B cell (primary cell): ENCODE measurements around the gene RUVBL1. TPM values are rescaled to one million over a fixed set of nuclear protein-coding genes. Genes with fewer than 3 reads are reported as not detected.

ENCODE experiments used
- ATAC-seq: fragments of 200-7000 bp; cut with Tn5 transposase; one replicate; pipeline ENCODE4 v1.10.0; 2021; ENCODE audit warnings: low read depth, mild to moderate bottlenecking, moderate number of reproducible peaks, moderate library complexity
- CTCF ChIA-PET: fragments of 350-600 bp; sonication (Branson Sonifier 250); formaldehyde crosslinking; loops from one replicate; lab custom pipeline; 2021; ENCODE audit warnings: antibody characterized with exemption, inconsistent platforms; lab: Charles Lee
- POLR2A ChIA-PET: fragments of 350-600 bp; sonication (Branson Sonifier 250); formaldehyde crosslinking; loops from one replicate; lab custom pipeline; 2021; ENCODE audit warnings: antibody characterized with exemption; lab: Charles Lee
- DNase-seq: peaks from one replicate; pipeline ENCODE4 v3.0.0; 2013
- H2AFZ ChIP-seq: 2 replicates; pipeline ENCODE4 v1.6.1; 2012; ENCODE audit warnings: mild to moderate bottlenecking, low read depth, low read length; ENCODE audit not compliant: insufficient read depth, poor library complexity, severe bottlenecking
- H3K27ac ChIP-seq, 2 donors: 1 replicate in 1 of 2; 2 replicates in 1 of 2; pipeline ENCODE4 v1.5.1; 2012 to 2013; ENCODE audit warnings: low read length in 2 of 2, mild to moderate bottlenecking in 2 of 2, moderate library complexity in 1 of 2
- H3K27me3 ChIP-seq, 4 experiments: fragments of 200-600 bp in 1 of 4; sonication (generic) in 1 of 4; replicated peaks in 1 of 4; 1 replicate in 2 of 4; 2 replicates in 2 of 4; pipeline versions ENCODE4 v1.6.1 to v1.7.0; 2013 to 2016; ENCODE audit warnings: low read length in 3 of 4, mild to moderate bottlenecking in 2 of 4, mixed read lengths in 1 of 4, moderate library complexity in 1 of 4; ENCODE audit not compliant: insufficient read depth in 4 of 4, control insufficient read depth in 3 of 4; ENCODE audit errors: control extremely low read depth in 1 of 4
- H3K36me3 ChIP-seq, 2 experiments: replicated peaks in 1 of 2; 1 replicate in 1 of 2; 2 replicates in 1 of 2; pipeline versions ENCODE4 v1.6.1 to v1.7.1; 2013; ENCODE audit warnings: low read length in 1 of 2; ENCODE audit not compliant: insufficient read depth in 2 of 2, control insufficient read depth in 1 of 2; ENCODE audit errors: control extremely low read depth in 1 of 2, extremely low read depth in 1 of 2
- H3K4me1 ChIP-seq, 2 donors: fragments of 200-600 bp in 1 of 2; sonication (generic) in 1 of 2; 1 replicate in 1 of 2; 2 replicates in 1 of 2; pipeline versions ENCODE4 v1.5.1 to v1.6.1; 2013 to 2017; ENCODE audit warnings: low read length in 2 of 2; ENCODE audit not compliant: control insufficient read depth in 2 of 2, insufficient read depth in 2 of 2
- H3K4me2 ChIP-seq: replicated peaks from 2 replicates; pipeline ENCODE3; 2012; ENCODE audit warnings: mild to moderate bottlenecking, low read depth, low read length; ENCODE audit not compliant: poor library complexity, severe bottlenecking
- H3K4me3 ChIP-seq, 5 experiments: fragments of 200-600 bp in 1 of 5; sonication (generic) in 1 of 5; 1 replicate in 3 of 5; 2 replicates in 2 of 5; pipeline versions ENCODE4 v1.5.1 to v1.7.0; 2011 to 2016; ENCODE audit warnings: low read length in 4 of 5, mild to moderate bottlenecking in 4 of 5, low read depth in 2 of 5, control low read depth in 1 of 5, moderate library complexity in 1 of 5; ENCODE audit not compliant: insufficient read depth in 1 of 5; ENCODE audit errors: control extremely low read depth in 1 of 5, extremely low read depth in 1 of 5
- H3K79me2 ChIP-seq: fragments of 200-600 bp; sonication (generic); one replicate; pipeline ENCODE4 v1.6.0; 2016; ENCODE audit warnings: low read length; ENCODE audit not compliant: control insufficient read depth, insufficient read depth
- H3K9ac ChIP-seq: fragments of 200-600 bp; sonication (generic); 2 replicates; pipeline ENCODE4 v1.6.1; 2017; ENCODE audit warnings: mild to moderate bottlenecking, low read length, moderate library complexity
- H3K9me3 ChIP-seq, 3 donors: one replicate each; pipeline versions ENCODE4 v1.6.1 to v1.7.1; 2013; ENCODE audit warnings: low read length in 2 of 3; ENCODE audit not compliant: control insufficient read depth in 2 of 3, insufficient read depth in 1 of 3; ENCODE audit errors: control extremely low read depth in 1 of 3
- H4K20me1 ChIP-seq: 2 replicates; pipeline ENCODE4 v1.6.0; 2012; ENCODE audit warnings: mild to moderate bottlenecking, low read length; ENCODE audit not compliant: insufficient read depth, control insufficient read depth, poor library complexity, severe bottlenecking
- H3K27ac Mint-ChIP-seq: one replicate; pipeline ENCODE4 v1.8.0; 2021; ENCODE audit warnings: mixed read lengths
- H3K27me3 Mint-ChIP-seq: one replicate; pipeline ENCODE4 v1.8.0; 2021; ENCODE audit warnings: mixed read lengths
- H3K4me1 Mint-ChIP-seq: one replicate; pipeline ENCODE4 v1.8.0; 2021; ENCODE audit warnings: mixed read lengths
- H3K4me3 Mint-ChIP-seq: one replicate; pipeline ENCODE4 v1.8.0; 2021; ENCODE audit warnings: mixed read lengths
- H3K9me3 Mint-ChIP-seq: one replicate; pipeline ENCODE4 v1.8.0; 2022; ENCODE audit warnings: mixed read lengths; ENCODE audit not compliant: insufficient read depth
- EZH2 ChIP-seq: IDR thresholded peaks from 2 replicates; pipeline ENCODE4 v1.6.1; 2012; ENCODE audit warnings: borderline replicate concordance, low read depth, mild to moderate bottlenecking, moderate library complexity, low read length; ENCODE audit not compliant: insufficient read depth, poor library complexity, severe bottlenecking
- WGBS: methylation state at CpG from one replicate; pipeline ENCODE4 v1.1.5; 2013; ENCODE audit warnings: missing lambda C conversion rate; ENCODE audit not compliant: insufficient coverage; 5-methylcytosine and 5-hydroxymethylcytosine counted together
- intact Hi-C: fragments of 100-400 bp; cut with micrococcal nuclease; formaldehyde crosslinking; loops from one replicate; pipeline ENCODE4 v1.10.0; 2022
- polyA plus RNA-seq: library from polyadenylated mRNA; depleted of rRNA; stranded (reverse); fragments of >200 nt; gene quantifications from 2 replicates; pipeline ENCODE4 v1.2.3, GENCODE V29; 2012
- total RNA-seq, 2 donors: library from RNA; stranded (reverse); fragments of 120-200 nt in 1 of 2; gene quantifications; 1 replicate in 1 of 2; 2 replicates in 1 of 2; pipeline versions ENCODE4 v1.2.3 to v1.2.4, GENCODE V29; 2013 to 2022
- TF ChIP-seq, protein P1 (sequence below): fragments of 200-600 bp; IDR thresholded peaks from one replicate; pipeline ENCODE4 v1.8.0; 2022; ENCODE audit warnings: antibody characterized with exemption, mild to moderate bottlenecking

Gene RUVBL1
- total and polyA plus RNA-seq, 2 donors (not counting 1 experiment from before 2014, with no cell fraction given): 20.4 to 20.5 TPM

DNA sequence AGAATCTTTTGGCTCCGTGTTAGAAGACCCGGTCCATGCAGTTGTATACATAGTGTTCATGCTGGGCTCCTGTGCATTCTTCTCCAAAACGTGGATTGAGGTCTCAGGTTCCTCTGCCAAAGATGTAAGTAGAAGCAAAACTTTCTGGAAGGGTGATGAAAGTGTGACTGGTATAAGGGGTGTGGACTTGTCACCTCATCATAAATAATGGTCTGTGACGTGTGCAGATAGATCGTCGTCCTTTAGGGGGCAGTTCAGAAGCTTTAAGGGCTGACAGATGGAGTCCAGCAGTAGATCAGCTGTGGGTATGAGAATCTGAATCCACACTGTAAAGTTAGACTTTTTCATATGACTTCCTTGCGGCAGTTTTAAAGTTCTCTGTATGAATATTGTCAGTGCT, 56.1 kb downstream of the RUVBL1 start:
- Histone ChIP-seq H3K9me3 (no peaks in the 10 kb centered on the region), H3K4me3 (no peak overlapping the region), H3K27ac (no peak overlapping the region), H3K4me2 (no peak overlapping the region), H3K4me1 (no peaks in the 10 kb centered on the region), H3K79me2 (no peaks in the 10 kb centered on the region), H2AFZ (no peak overlapping the region), H4K20me1 (peaks cover 24% of the 10 kb centered on the region), H3K36me3 (peaks cover 4 to 89% of the 10 kb centered on the region in 2 experiments), H3K27me3 (no peaks in the 10 kb centered on the region), H3K9ac (no peak overlapping the region)
- ChIA-PET CTCF (interaction anchor here (1.0 to 2.8 kb wide), 3 partner anchors 11 to 438 kb away, joined by 3 to 14 read pairs (median 6); no protein-coding TSS in a partner anchor), POLR2A (no interaction called here)
- DNase-seq (no peak), ATAC-seq (no peak)
- intact Hi-C loops: no loop called here
- H3K27me3 Mint-ChIP-seq: no peaks in the 10 kb centered on the region
- 90% methylated on average over 6 of the region's 7 CpGs for whole genome bisulfite sequencing
- TF ChIP-seq, protein P1, sequence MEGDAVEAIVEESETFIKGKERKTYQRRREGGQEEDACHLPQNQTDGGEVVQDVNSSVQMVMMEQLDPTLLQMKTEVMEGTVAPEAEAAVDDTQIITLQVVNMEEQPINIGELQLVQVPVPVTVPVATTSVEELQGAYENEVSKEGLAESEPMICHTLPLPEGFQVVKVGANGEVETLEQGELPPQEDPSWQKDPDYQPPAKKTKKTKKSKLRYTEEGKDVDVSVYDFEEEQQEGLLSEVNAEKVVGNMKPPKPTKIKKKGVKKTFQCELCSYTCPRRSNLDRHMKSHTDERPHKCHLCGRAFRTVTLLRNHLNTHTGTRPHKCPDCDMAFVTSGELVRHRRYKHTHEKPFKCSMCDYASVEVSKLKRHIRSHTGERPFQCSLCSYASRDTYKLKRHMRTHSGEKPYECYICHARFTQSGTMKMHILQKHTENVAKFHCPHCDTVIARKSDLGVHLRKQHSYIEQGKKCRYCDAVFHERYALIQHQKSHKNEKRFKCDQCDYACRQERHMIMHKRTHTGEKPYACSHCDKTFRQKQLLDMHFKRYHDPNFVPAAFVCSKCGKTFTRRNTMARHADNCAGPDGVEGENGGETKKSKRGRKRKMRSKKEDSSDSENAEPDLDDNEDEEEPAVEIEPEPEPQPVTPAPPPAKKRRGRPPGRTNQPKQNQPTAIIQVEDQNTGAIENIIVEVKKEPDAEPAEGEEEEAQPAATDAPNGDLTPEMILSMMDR: no peak
- TF ChIP-seq EZH2: no peak
- no peak overlapping the region for H3K27ac Mint-ChIP-seq
- no peaks in the 10 kb centered on the region for H3K9me3 Mint-ChIP-seq
- no peak overlapping the region for H3K4me3 Mint-ChIP-seq
- no peaks in the 10 kb centered on the region for H3K4me1 Mint-ChIP-seq

DNA sequence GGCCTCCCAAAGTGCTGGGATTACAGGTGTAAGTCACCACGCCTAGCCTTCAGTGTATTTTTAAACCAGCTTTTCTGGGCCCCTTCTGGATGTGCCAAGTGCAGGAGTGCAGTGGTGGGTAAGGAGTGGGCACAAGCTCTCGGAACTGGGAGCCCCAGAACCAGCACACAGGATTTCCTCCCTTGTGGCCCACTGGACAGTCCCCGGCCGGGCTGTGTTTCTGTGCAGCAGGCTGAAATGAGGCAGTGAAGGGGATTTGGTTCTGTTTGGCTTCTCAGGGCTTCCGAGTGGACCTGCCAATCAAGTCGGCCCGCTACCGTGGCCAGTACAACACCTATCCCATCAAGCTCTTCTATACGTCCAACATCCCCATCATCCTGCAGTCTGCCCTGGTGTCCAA, 56.9 kb downstream of the RUVBL1 start:
- no peaks in the 10 kb centered on the region for H3K9me3 ChIP-seq
- POLR2A ChIA-PET: interaction anchor here (0.5 kb wide), 1 partner anchor 478 kb away, joined by 4 read pairs; no protein-coding TSS in a partner anchor
- H3K9me3 Mint-ChIP-seq: no peaks in the 10 kb centered on the region
- TF ChIP-seq EZH2: no peak
- TF ChIP-seq, protein P1: no peak
- no peak overlapping the region for H3K9ac ChIP-seq
- no peak overlapping the region for H2AFZ ChIP-seq
- WGBS: 92% methylated on average over 9 of the region's 9 CpGs
- no peak for DNase-seq
- no peak overlapping the region for H3K27ac ChIP-seq
- ATAC-seq: no peak
- peaks cover 4 to 93% of the 10 kb centered on the region in 2 experiments for H3K36me3 ChIP-seq
- H3K4me1 Mint-ChIP-seq: no peaks in the 10 kb centered on the region
- no peaks in the 10 kb centered on the region for H3K4me1 ChIP-seq
- intact Hi-C loops: no loop called here
- H3K79me2 ChIP-seq: no peaks in the 10 kb centered on the region
- H3K4me2 ChIP-seq: no peak overlapping the region
- no peak overlapping the region for H3K4me3 Mint-ChIP-seq
- CTCF ChIA-PET: interaction anchor here (1.7 kb wide), 1 partner anchor 67 kb away, joined by 8 read pairs; no protein-coding TSS in a partner anchor
- H3K4me3 ChIP-seq: no peak overlapping the region
- no peaks in the 10 kb centered on the region for H3K27me3 ChIP-seq
- H3K27ac Mint-ChIP-seq: no peak overlapping the region
- H4K20me1 ChIP-seq: peaks cover 19% of the 10 kb centered on the region
- H3K27me3 Mint-ChIP-seq: no peaks in the 10 kb centered on the region
